HG03460 (cell line): ENCODE measurements around the gene HTR2B.
"Not testable (repeated sequence)": the region's sequence is repeated elsewhere in the genome, so short reads cannot be mapped to it uniquely, and the experiment has no call there.

ENCODE experiments used
- ATAC-seq: cut with Tn5 transposase; IDR thresholded peaks from one replicate; pipeline ENCODE4 v1.9.1; 2021; ENCODE audit not compliant: unreplicated experiment

HTR2B gene

GRCh38 chr2:231124838-231125568 is at the start of gene HTR2B:
Gene HTR2B (minus strand): TSS chr2:231125042. CDS start chr2:231123764, 1,278 bp downstream.
- no peak for ATAC-seq

GRCh38 chr2:231174211-231174651 is 49.4 kb upstream of the HTR2B start:
- no peak for ATAC-seq

- no peak for ATAC-seq
These were observed 47.2 kb upstream of the HTR2B start for GRCh38 chr2:231172025-231172424.

- ATAC-seq: no peak
These were observed 45.2 kb upstream of the HTR2B start for GRCh38 chr2:231170055-231170454.

- ATAC-seq: no peak
These were observed 44.6 kb upstream of the HTR2B start for GRCh38 chr2:231169488-231169887.

GRCh38 chr2:231168460-231169139 is 43.8 kb upstream of the HTR2B start:
- ATAC-seq: no peak

DNA sequence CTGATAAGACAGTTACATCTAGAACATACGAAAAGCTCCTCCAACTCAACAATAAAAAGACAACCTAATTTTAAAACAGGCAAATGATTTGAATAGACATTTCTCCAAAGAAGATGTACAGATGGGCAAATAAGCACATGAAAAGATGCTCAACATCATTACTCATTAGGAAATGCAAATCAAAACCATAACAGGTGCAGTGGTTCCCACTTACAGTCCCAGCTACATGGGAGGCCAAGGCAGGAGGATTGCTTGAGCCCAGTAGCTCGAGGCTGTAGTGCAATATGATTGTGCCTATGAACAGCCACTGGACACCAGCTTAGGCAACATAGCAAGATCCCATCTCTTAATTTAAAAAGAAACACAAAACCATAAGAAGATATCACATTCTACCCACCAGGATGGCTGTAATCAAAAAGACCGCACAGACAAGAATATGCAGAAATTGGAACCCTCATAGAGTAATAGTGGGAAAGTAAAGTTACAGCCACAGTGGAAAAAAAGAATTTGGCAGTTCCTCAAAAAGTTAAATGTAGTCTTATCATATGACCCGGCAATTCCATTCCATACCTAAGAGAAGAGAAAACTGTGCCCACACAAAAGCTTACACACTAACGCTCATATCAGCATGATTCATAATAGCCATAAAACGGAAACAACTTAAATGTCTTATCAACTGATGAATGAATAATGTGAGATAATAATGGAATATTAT is 43.1 kb upstream of the HTR2B start:
- ATAC-seq: no peak

DNA sequence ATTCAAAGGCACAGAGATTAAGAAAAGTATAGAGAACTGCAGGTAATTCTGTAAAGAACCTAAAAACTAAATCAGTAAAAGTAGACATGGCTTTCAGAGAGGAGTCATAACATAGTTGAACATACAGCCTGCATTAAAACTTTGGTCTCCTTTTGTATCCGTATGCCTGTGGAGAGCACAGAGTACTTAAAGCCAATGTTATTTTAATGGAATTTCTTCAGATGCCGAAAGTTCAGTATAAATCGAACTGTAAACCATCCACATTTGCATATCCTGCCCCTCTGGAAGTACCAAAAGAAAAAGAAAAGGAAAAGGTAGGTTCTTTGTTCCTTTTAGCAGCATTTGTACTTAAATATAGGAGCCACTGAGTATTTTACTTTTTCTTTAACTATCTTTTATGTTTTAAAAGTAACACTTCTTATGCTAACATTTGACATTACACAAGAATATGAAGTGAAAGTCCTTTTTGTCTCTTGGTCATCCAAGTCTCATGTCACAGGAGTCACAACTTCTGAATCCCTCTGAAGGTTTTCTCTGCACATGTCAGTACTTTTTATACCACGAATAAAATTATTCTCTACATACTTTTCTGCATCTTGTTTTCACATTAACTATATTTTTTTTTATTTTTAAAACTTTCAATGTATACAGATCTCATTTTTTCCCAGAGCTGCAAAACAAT is 38.7 kb upstream of the HTR2B start:
- no peak for ATAC-seq

DNA sequence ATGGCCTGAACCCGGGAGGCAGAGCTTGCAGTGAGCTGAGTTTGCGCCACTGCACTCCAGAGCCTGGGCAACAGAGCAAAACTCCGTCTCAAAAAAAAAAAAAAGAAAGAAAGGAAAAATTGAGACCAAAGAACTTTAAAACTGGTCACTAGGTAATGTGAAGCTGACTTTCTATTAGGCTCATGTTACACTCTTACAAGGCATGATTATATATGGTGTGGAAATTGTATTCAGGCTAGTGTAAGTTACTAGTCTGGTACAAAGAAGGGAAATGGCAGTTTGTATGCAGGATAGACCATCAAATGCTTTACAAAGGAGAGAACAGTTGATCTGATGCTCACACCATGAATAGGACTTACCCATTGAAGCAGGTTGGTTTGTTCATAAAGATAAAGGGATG is 38.2 kb upstream of the HTR2B start:
- ATAC-seq: no peak

GRCh38 chr2:231161877-231162329 is 37.1 kb upstream of the HTR2B start:
- no peak for ATAC-seq

DNA sequence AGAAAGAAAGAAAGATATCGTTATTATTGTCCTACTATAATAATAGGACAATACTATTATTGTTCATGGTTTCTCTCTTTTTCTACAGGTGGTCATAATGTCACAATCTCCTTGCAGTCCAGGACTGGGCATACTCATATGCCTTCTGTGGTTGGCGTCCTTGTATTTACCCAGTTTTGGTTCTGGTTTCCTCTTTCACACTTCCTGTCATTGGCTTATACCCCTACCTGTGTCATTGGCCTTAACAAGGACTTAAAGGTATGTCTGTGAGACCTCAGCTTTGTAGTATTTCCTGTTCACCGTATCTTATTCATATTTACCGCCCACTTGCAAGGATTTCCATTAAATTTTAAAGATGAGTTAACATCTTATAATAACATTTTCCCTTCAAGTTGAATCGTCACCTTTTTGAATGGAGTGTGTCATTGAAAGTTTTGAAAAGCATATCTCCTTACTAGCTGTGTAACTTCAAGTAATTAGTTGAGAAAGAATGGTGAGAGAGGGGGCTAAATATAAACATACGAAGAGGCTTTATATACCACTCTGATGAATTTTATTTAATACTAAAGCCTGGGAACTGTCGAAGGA is 36.5 kb upstream of the HTR2B start:
- no peak for ATAC-seq

- no peak for ATAC-seq
These were observed 35.9 kb upstream of the HTR2B start for GRCh38 chr2:231160701-231161100.

GRCh38 chr2:231159306-231159705 is 34.5 kb upstream of the HTR2B start:
- ATAC-seq: no peak

DNA sequence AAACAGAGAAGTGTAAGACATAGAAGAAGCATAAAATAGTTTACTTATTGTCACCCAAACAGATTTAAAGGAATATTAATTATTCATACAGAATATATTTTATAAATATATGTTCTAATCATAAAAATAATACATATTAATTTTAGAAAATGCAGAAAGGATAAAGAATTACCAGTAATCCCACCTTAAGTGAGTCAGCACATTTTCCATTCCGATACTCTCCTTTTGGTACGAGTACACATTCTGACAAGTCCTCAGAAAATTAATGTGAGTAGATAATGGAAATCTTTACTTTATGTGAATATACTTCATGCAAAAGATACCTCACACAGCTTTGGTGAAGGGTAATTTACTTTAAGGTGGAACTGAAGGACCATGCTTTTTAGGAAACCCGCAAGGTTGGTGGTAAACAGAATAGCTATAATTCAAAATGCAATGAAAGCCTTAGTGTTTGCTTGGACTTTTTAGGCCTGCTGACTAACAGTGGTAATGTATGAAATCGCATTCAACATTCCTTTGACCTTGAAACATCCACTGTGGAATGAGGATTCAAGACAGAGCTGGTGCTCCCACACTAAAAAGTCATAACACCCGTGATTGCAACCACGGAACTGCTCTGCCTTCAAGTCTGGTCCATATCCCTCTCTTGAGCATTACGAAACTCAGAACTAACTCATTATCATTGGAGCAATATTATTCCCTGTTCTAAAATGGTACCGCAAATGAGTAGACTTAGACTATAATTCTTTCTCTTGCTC is 28.1 kb upstream of the HTR2B start:
- no peak for ATAC-seq

GRCh38 chr2:231146665-231147064 is 21.8 kb upstream of the HTR2B start:
- no peak for ATAC-seq

DNA sequence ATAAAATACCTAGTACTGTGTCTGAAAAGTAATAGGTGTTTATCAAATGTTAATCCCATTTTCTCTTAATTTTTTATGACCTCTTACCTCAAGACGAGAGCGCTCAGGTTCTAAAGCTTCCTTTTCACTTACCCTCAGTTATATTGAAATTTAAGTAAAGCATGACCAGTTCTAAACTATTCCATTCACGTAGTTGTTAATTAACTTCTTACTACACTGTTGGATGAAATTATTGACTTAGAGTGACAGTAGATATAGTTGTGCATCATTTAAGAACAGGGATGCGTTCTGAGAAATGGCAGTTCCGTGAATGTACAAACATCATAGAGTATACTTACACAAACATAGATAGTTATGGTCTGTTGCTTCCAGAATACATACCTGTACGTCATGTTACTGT is 20.1 kb upstream of the HTR2B start:
- no peak for ATAC-seq

DNA sequence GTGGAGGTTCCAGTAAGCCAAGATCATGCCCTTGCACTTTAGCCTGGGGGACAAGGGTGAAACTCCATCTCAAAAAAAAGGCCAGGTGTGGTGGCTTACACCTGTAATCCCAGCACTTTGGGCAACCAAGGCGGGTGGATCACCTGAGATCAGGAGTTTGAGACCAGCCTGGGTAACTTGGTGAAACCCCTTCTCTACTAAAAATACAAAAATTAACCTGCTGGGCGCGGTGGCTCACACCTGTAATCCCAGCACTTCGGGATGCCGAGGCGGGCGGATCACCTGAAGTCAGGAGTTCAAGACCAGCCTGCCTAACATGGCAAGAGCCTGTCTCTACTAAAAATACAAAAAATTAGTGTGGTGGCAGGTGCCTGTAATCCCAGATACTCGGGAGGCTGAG is 16.0 kb upstream of the HTR2B start:
- not testable (repeated sequence) for ATAC-seq

- ATAC-seq: no peak
These were observed 15.0 kb upstream of the HTR2B start for GRCh38 chr2:231139796-231140195.

DNA sequence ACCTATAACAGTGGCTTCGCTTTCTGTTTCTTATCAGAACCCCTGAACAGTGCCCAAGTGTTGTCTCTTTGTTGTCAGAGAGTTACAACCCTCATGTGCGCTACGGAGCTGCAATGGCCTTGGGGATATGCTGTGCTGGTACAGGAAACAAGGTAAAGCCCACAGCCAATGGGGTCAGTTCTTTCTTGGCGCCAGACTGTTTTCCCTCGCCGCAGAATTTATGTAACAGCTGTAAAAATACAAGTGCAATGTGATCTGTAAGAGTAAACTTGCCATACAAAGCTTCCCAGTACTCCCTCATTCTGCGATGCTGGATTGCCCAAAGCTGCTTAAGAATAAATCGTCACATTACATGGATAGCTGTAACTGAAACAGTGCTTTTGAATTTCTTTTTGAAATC is 13.9 kb upstream of the HTR2B start:
- ATAC-seq: no peak
